ENCODE measurements around the gene FAM163A. TPM values are rescaled to one million over a fixed set of nuclear protein-coding genes. Genes with fewer than 3 reads are reported as not detected.

The FAM163A gene
- total RNA-seq, 1 experiment from 2014 or later = 0.46 TPM

- no peak overlapping the region for H3K27ac ChIP-seq (ENCODE audit: insufficient read length, low read depth, low read length)
- no peak overlapping the region for H3K9ac ChIP-seq (ENCODE audit: extremely low read depth, insufficient read length, low read length)
- Mint-ChIP-seq H3K4me3 (no peak overlapping the region), H3K4me1 (peaks cover 9 to 10% of the 10 kb centered on the region in 2 experiments), H3K36me3 (ENCODE audit: insufficient read depth in 1 of 3, low read depth in 3 of 3) (no peaks in the 10 kb centered on the region; a peak in 1 of 7 replicates), H3K27me3 (ENCODE audit: low read depth) (peaks cover 3% of the 10 kb centered on the region), H3K27ac (no peak overlapping the region), H3K9me3 (no peaks in the 10 kb centered on the region)
- DNase-seq = no peak
- H4K20me1 ChIP-seq (ENCODE audit: control insufficient read depth, insufficient read depth, insufficient read length) = no peaks in the 10 kb centered on the region
- no peaks in the 10 kb centered on the region for H3K4me1 ChIP-seq (ENCODE audit: insufficient read depth, low read length)
- no peak for TF ChIP-seq CTCF (conservative IDR thresholded peaks at IDR 0.05)
- no peak overlapping the region for H3K56ac ChIP-seq (ENCODE audit: insufficient read length, low read depth, low read length)
- H3K79me2 ChIP-seq (ENCODE audit: insufficient read depth, low read length) = no peaks in the 10 kb centered on the region
- no CpG with 5 or more reads among the region's 2 CpGs for WGBS (ENCODE audit: extremely low coverage, insufficient read length, low lambda C conversion rate)
- no peak overlapping the region for H2BK5ac ChIP-seq (ENCODE audit: insufficient read length, low read length)
- no peak overlapping the region for H3T11ph ChIP-seq (ENCODE audit: low read length)
- no peak overlapping the region for H4K91ac ChIP-seq (ENCODE audit: insufficient read length, low read depth, low read length)
- H3K18ac ChIP-seq (ENCODE audit: insufficient read length, low read depth, low read length) = no peak overlapping the region
- no peak overlapping the region for H4K5ac ChIP-seq (ENCODE audit: insufficient read length, low read depth, low read length)
- no peak overlapping the region for H3K14ac ChIP-seq (ENCODE audit: insufficient read depth, low read length)
- no peak overlapping the region for H2BK120ac ChIP-seq (ENCODE audit: low read depth, low read length, poor library complexity, severe bottlenecking)
- no peaks in the 10 kb centered on the region for H3K27me3 ChIP-seq (ENCODE audit: insufficient read depth, low read length)
- no peak overlapping the region for H2BK12ac ChIP-seq (ENCODE audit: insufficient read length, low read depth, low read length)
- H3K4ac ChIP-seq (ENCODE audit: low read depth, low read length) = no peak overlapping the region
- H2BK15ac ChIP-seq (ENCODE audit: low read depth, low read length) = no peak overlapping the region
- no peak overlapping the region for H2AK5ac ChIP-seq (ENCODE audit: insufficient read length, low read length)
- no peaks in the 10 kb centered on the region for H3K9me3 ChIP-seq (ENCODE audit: control insufficient read depth, low read depth, low read length)
- no peak overlapping the region for H2AFZ ChIP-seq (ENCODE audit: low read length)
- H3K23ac ChIP-seq (ENCODE audit: insufficient read length, low read depth, low read length) = no peak overlapping the region
- H2BK20ac ChIP-seq (ENCODE audit: low read depth, low read length, poor library complexity, severe bottlenecking) = no peak overlapping the region
- H3K4me2 ChIP-seq (ENCODE audit: insufficient read depth, insufficient read length, low read length) = no peak overlapping the region
- H4K8ac ChIP-seq (replicated peaks; ENCODE audit: insufficient read length, low read depth, low read length) = no peak overlapping the region
- H3K23me2 ChIP-seq (ENCODE audit: insufficient read length, low read depth, low read length, poor library complexity, severe bottlenecking) = no peaks in the 10 kb centered on the region
- H3K79me1 ChIP-seq (ENCODE audit: insufficient read depth, low read depth, low read length, poor library complexity, severe bottlenecking) = no peaks in the 10 kb centered on the region
Measured at GRCh38 chr1:179774000-179774399, 30.9 kb downstream of the FAM163A start.

Measured in H9 (cell line).